SK-N-SH (cell line): ENCODE measurements around the gene WSCD1. TPM values are rescaled to one million over a fixed set of nuclear protein-coding genes. Genes with fewer than 3 reads are reported as not detected.

Experiments used
- CTCF ChIA-PET: fragments of 300-600, 350-600 bp; formaldehyde crosslinking; extraction: SDS; loops from one replicate; lab custom pipeline; 2021; lab: Yijun Ruan, JAX
- POLR2A ChIA-PET: fragments of 350-600 bp; sonication (Branson Sonifier 250); formaldehyde crosslinking; extraction: SDS; loops from one replicate; lab custom pipeline; 2020; ENCODE audit warnings: antibody characterized with exemption, inconsistent platforms; lab: Yijun Ruan, JAX
- DNase-seq: peaks from one replicate; pipeline ENCODE4 v3.0.0; 2012
- H2AFZ ChIP-seq: fragments of 200-600 bp; sonication (generic); 2 replicates; pipeline ENCODE4 v1.8.1; 2016; ENCODE audit warnings: antibody characterized with exemption, mild to moderate bottlenecking, low read depth
- H3F3A ChIP-seq: fragments of 200-600 bp; sonication (generic); replicated peaks from 2 replicates; pipeline ENCODE3; 2016; ENCODE audit warnings: antibody characterized with exemption, mild to moderate bottlenecking; ENCODE audit not compliant: insufficient read depth
- H3K27ac ChIP-seq, 2 experiments: fragments of 200-500 bp in 1 of 2; fragments of 200-600 bp in 1 of 2; sonication (Bioruptor generic) in 1 of 2; sonication (generic), shearing (Covaris generic) in 1 of 2; 2 replicates each; pipeline versions ENCODE4 v1.5.1 to v1.6.1; 2014 to 2016; ENCODE audit warnings: low read depth in 2 of 2, inconsistent platforms in 1 of 2, low read length in 1 of 2, mild to moderate bottlenecking in 1 of 2, mixed read lengths in 1 of 2
- H3K27me3 ChIP-seq: fragments of 200-600 bp; sonication (generic), shearing (Covaris generic); 2 replicates; pipeline ENCODE4 v1.6.1; 2016; ENCODE audit warnings: mixed run types; ENCODE audit not compliant: insufficient read depth
- H3K36me3 ChIP-seq, 2 experiments: fragments of 200-500 bp in 1 of 2; fragments of 200-600 bp in 1 of 2; sonication (Bioruptor generic) in 1 of 2; sonication (generic) in 1 of 2; replicated peaks in 1 of 2; 2 replicates each; pipeline versions ENCODE3 to v1.5.1; 2014 to 2016; ENCODE audit warnings: low read length in 1 of 2, mild to moderate bottlenecking in 1 of 2; ENCODE audit not compliant: insufficient read depth in 2 of 2, control insufficient read depth in 1 of 2
- H3K4me1 ChIP-seq, 2 experiments: fragments of 200-500 bp in 1 of 2; fragments of 200-600 bp in 1 of 2; sonication (Bioruptor generic) in 1 of 2; sonication (generic), shearing (Covaris generic) in 1 of 2; 2 replicates each; pipeline versions ENCODE4 v1.5.1 to v1.6.1; 2014 to 2016; ENCODE audit warnings: low read depth in 1 of 2, low read length in 1 of 2, mixed run types in 1 of 2; ENCODE audit not compliant: insufficient read depth in 2 of 2, control insufficient read depth in 1 of 2
- H3K4me2 ChIP-seq: fragments of 200-600 bp; sonication (generic), shearing (Covaris generic); 2 replicates; pipeline ENCODE4 v1.6.1; 2017; ENCODE audit warnings: mixed run types
- H3K4me3 ChIP-seq, 2 experiments: fragments of 200-500 bp in 1 of 2; fragments of 200-600 bp in 1 of 2; sonication (Bioruptor generic) in 1 of 2; sonication (generic), shearing (Covaris generic) in 1 of 2; 2 replicates each; pipeline versions ENCODE4 v1.5.1 to v1.8.1; 2014 to 2016; ENCODE audit warnings: low read depth in 2 of 2, inconsistent platforms in 1 of 2, low read length in 1 of 2, mild to moderate bottlenecking in 1 of 2, mixed read lengths in 1 of 2, moderate library complexity in 1 of 2
- H3K79me2 ChIP-seq: fragments of 200-600 bp; sonication (generic); 2 replicates; pipeline ENCODE4 v1.8.1; 2017; ENCODE audit warnings: mild to moderate bottlenecking; ENCODE audit not compliant: insufficient read depth
- H3K9ac ChIP-seq: fragments of 200-600 bp; sonication (generic); 2 replicates; pipeline ENCODE4 v1.6.1; 2017; ENCODE audit warnings: mixed run types
- H3K9me2 ChIP-seq: fragments of 200-600 bp; sonication (generic); 2 replicates; pipeline ENCODE4 v1.6.1; 2017; ENCODE audit warnings: mixed run types
- H3K9me3 ChIP-seq: fragments of 200-600 bp; sonication (generic); 2 replicates; pipeline ENCODE4 v1.6.1; 2017; ENCODE audit warnings: mixed run types, mild to moderate bottlenecking, moderate library complexity
- H4K20me1 ChIP-seq: fragments of 200-600 bp; sonication (generic); 2 replicates; pipeline ENCODE4 v1.6.1; 2017; ENCODE audit warnings: mild to moderate bottlenecking, mixed run types; ENCODE audit not compliant: insufficient read depth
- CHD2 ChIP-seq: fragments of 150-350 bp; IDR thresholded peaks from 2 replicates; pipeline ENCODE4 v1.6.1; 2018; ENCODE audit warnings: low read length; ENCODE audit not compliant: partially characterized antibody
- ELF1 ChIP-seq: IDR thresholded peaks from 2 replicates; pipeline ENCODE4 v1.4.0; 2012
- EZH2phosphoT487 ChIP-seq: fragments of 200-600 bp; sonication (generic); IDR thresholded peaks from 2 replicates; pipeline ENCODE4 v1.6.1; 2017; ENCODE audit warnings: low read depth, mixed run types, mild to moderate bottlenecking, antibody characterized with exemption, moderate library complexity, borderline replicate concordance
- GABPA ChIP-seq: IDR thresholded peaks from 2 replicates; pipeline ENCODE4 v1.4.0; 2012; ENCODE audit warnings: low read depth, mild to moderate bottlenecking
- MXI1 ChIP-seq: IDR thresholded peaks from 2 replicates; pipeline ENCODE4 v1.6.1; 2012; ENCODE audit warnings: mild to moderate bottlenecking, low read depth, low read length, improper control_type of control experiment
- NFIC ChIP-seq: IDR thresholded peaks from 2 replicates; pipeline ENCODE4 v1.4.0; 2012; ENCODE audit warnings: borderline replicate concordance
- NRF1 ChIP-seq: IDR thresholded peaks from 2 replicates; pipeline ENCODE4 v1.6.1; 2012; ENCODE audit warnings: low read depth, mild to moderate bottlenecking, low read length
- POLR2AphosphoS5 ChIP-seq: IDR thresholded peaks from 2 replicates; pipeline ENCODE4 v1.6.1; 2012; ENCODE audit warnings: low read depth, low read length
- RCOR1 ChIP-seq: fragments of 150-350 bp; IDR thresholded peaks from 2 replicates; pipeline ENCODE4 v1.6.1; 2017; ENCODE audit warnings: antibody characterized with exemption, low read length
- SIN3A ChIP-seq: IDR thresholded peaks from 2 replicates; pipeline ENCODE4 v1.6.1; 2012; ENCODE audit warnings: low read depth, mild to moderate bottlenecking, low read length, moderate library complexity, borderline replicate concordance
- SMC3 ChIP-seq: IDR thresholded peaks from 2 replicates; pipeline ENCODE4 v1.6.1; 2012; ENCODE audit warnings: low read depth, low read length, improper control_type of control experiment
- TAF1 ChIP-seq: IDR thresholded peaks from 2 replicates; pipeline ENCODE4 v1.6.1; 2012; ENCODE audit warnings: low read depth, mild to moderate bottlenecking, low read length, moderate library complexity, borderline replicate concordance
- TCF12 ChIP-seq: IDR thresholded peaks from 2 replicates; pipeline ENCODE4 v1.4.0; 2012
- TEAD4 ChIP-seq: IDR thresholded peaks from 2 replicates; pipeline ENCODE4 v1.4.0; 2012; ENCODE audit warnings: mild to moderate bottlenecking, borderline replicate concordance; ENCODE audit not compliant: insufficient read depth
- WGBS: methylation state at CpG from one replicate; pipeline ENCODE4 v1.1.6; 2017; ENCODE audit warnings: low lambda C conversion rate; 5-methylcytosine and 5-hydroxymethylcytosine counted together
- polyA plus RNA-seq, 3 experiments: library from polyadenylated mRNA; depleted of rRNA; stranded (reverse); fragments of >200 nt; gene quantifications; 2 replicates each; pipeline ENCODE4 v1.2.3, GENCODE V29; 2012
- TF ChIP-seq, protein P1 (sequence below): fragments of 150-350 bp; IDR thresholded peaks from 2 replicates; pipeline ENCODE4 v1.6.1; 2016; ENCODE audit warnings: mild to moderate bottlenecking, low read depth, low read length
- TF ChIP-seq, protein P2 (sequence below): IDR thresholded peaks from 2 replicates; pipeline ENCODE4; 2012
- TF ChIP-seq, protein P3 (sequence below): IDR thresholded peaks from 2 replicates; pipeline ENCODE4 v1.4.0; 2012; ENCODE audit warnings: low read depth
- TF ChIP-seq, protein P4 (sequence below): IDR thresholded peaks from 2 replicates; pipeline ENCODE4 v1.4.0; 2012; ENCODE audit warnings: low read depth, borderline replicate concordance
- TF ChIP-seq, protein P5 (sequence below): fragments of 150-350 bp; IDR thresholded peaks from 2 replicates; pipeline ENCODE4 v1.6.1; 2017; ENCODE audit warnings: antibody characterized with exemption, low read length, low read depth, borderline replicate concordance

Gene WSCD1
- polyA plus RNA-seq, 1 of the 3 experiments (the other 2 are of a cell fraction): 0.03 TPM

DNA sequence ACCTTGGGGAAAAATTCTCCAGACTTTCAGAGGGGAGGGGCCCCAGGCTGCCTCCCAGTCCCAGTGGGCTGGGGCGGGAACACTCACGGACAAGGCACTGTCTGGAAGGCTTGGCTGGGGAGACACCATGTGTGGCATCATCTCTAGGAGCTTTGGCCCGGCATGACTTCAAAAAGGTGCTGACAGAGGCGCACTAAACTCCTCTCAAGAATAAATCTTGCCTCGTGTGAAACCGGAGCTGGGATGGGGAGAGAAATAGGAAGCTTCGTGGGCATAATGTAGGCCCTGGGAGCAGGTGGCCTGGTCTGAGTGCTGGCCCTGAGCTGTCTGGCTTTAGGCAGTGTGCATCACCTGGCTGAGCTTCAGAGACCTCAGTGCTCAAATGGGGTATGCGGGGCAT lies 5.7 kb downstream of the WSCD1 start:
- H3K4me3 ChIP-seq: no peak overlapping the region
- CTCF ChIA-PET: no interaction called here
- no peak overlapping the region for H3K9ac ChIP-seq
- no peak overlapping the region for H3K4me2 ChIP-seq
- no peaks in the 10 kb centered on the region; a peak in 1 of 4 replicates for H3K4me1 ChIP-seq
- H4K20me1 ChIP-seq: no peaks in the 10 kb centered on the region
- no peaks in the 10 kb centered on the region for H3F3A ChIP-seq
- H3K36me3 ChIP-seq: no peaks in the 10 kb centered on the region
- peaks cover 48% of the 10 kb centered on the region for H3K27me3 ChIP-seq
- H3K9me3 ChIP-seq: no peaks in the 10 kb centered on the region
- H3K27ac ChIP-seq: no peak overlapping the region
- H3K79me2 ChIP-seq: no peaks in the 10 kb centered on the region
- no peaks in the 10 kb centered on the region for H3K9me2 ChIP-seq
- TF ChIP-seq NFIC: no peak
- TF ChIP-seq NRF1: no peak
- TF ChIP-seq, protein P1, sequence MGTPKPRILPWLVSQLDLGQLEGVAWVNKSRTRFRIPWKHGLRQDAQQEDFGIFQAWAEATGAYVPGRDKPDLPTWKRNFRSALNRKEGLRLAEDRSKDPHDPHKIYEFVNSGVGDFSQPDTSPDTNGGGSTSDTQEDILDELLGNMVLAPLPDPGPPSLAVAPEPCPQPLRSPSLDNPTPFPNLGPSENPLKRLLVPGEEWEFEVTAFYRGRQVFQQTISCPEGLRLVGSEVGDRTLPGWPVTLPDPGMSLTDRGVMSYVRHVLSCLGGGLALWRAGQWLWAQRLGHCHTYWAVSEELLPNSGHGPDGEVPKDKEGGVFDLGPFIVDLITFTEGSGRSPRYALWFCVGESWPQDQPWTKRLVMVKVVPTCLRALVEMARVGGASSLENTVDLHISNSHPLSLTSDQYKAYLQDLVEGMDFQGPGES: no peak
- no peak for TF ChIP-seq SIN3A
- no peak for TF ChIP-seq GABPA
- TF ChIP-seq POLR2AphosphoS5: no peak
- TF ChIP-seq, protein P2, sequence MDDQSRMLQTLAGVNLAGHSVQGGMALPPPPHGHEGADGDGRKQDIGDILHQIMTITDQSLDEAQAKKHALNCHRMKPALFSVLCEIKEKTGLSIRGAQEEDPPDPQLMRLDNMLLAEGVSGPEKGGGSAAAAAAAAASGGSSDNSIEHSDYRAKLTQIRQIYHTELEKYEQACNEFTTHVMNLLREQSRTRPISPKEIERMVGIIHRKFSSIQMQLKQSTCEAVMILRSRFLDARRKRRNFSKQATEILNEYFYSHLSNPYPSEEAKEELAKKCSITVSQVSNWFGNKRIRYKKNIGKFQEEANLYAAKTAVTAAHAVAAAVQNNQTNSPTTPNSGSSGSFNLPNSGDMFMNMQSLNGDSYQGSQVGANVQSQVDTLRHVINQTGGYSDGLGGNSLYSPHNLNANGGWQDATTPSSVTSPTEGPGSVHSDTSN: no peak
- no peak for TF ChIP-seq TAF1
- TF ChIP-seq, protein P3, sequence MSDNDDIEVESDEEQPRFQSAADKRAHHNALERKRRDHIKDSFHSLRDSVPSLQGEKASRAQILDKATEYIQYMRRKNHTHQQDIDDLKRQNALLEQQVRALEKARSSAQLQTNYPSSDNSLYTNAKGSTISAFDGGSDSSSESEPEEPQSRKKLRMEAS: no peak
- no peak for TF ChIP-seq CHD2
- WGBS: 59% methylated on average over 7 of the region's 8 CpGs
- no peak overlapping the region for H2AFZ ChIP-seq
- no peak for DNase-seq
- POLR2A ChIA-PET: no interaction called here

DNA sequence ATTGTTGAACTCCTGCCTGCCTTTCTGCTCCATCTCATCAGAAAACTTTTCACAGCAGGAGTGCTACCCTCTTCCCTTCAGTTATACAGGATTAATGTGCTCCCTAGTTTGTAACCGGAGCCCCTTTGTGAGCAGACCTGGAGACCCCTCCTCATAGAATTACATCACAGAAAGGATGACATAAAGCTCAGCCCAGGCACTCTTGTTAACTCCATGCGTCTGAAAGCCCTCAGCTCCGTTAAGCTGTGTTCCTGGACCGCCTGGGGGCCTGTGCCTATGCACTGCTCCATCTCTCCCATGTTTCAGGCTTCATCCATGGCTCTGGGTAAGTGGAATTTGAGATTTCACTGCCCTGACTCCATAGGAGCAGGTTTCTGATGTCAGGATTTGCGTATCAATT lies 7.6 kb downstream of the WSCD1 start:
- POLR2A ChIA-PET: no interaction called here

More for the DNA sequence above, 7.6 kb downstream of the WSCD1 start:
- 33% methylated on average over 2 of the region's 5 CpGs for WGBS
- no peaks in the 10 kb centered on the region for H4K20me1 ChIP-seq
- DNase-seq: no peak
- no peaks in the 10 kb centered on the region for H3K4me1 ChIP-seq
- no peaks in the 10 kb centered on the region for H3K79me2 ChIP-seq
- TF ChIP-seq RCOR1 (no peak), TEAD4 (no peak), SMC3 (no peak), TCF12 (no peak), MXI1 (no peak), ELF1 (no peak), EZH2phosphoT487 (no peak)
- TF ChIP-seq, protein P4, sequence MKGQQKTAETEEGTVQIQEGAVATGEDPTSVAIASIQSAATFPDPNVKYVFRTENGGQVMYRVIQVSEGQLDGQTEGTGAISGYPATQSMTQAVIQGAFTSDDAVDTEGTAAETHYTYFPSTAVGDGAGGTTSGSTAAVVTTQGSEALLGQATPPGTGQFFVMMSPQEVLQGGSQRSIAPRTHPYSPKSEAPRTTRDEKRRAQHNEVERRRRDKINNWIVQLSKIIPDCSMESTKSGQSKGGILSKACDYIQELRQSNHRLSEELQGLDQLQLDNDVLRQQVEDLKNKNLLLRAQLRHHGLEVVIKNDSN: no peak
- TF ChIP-seq, protein P5, sequence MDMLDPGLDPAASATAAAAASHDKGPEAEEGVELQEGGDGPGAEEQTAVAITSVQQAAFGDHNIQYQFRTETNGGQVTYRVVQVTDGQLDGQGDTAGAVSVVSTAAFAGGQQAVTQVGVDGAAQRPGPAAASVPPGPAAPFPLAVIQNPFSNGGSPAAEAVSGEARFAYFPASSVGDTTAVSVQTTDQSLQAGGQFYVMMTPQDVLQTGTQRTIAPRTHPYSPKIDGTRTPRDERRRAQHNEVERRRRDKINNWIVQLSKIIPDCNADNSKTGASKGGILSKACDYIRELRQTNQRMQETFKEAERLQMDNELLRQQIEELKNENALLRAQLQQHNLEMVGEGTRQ: no peak
- TF ChIP-seq, protein P1: no peak
- TF ChIP-seq, all 33 proteins: peak for 0
- CTCF ChIA-PET: interaction anchor here (0.6 to 2.5 kb wide), 2 partner anchors 9 kb away, joined by 3 to 11 read pairs; no protein-coding TSS in a partner anchor
- Histone ChIP-seq H3K27me3 (peaks cover 42% of the 10 kb centered on the region; the same call in 1 of the 2 replicates), H3K4me2 (no peak overlapping the region), H3K4me3 (no peak overlapping the region), H3K9me3 (no peaks in the 10 kb centered on the region), H3F3A (no peaks in the 10 kb centered on the region), H3K9ac (no peak overlapping the region), H3K9me2 (no peaks in the 10 kb centered on the region), H3K27ac (no peak overlapping the region), H3K36me3 (no peaks in the 10 kb centered on the region), H2AFZ (no peak overlapping the region)
